OCI-LY7 (cell line): ENCODE measurements around the gene BMPR1B. TPM values are rescaled to one million over a fixed set of nuclear protein-coding genes. Genes with fewer than 3 reads are reported as not detected.

Experiments used
- BruUV-seq: library from RNA; stranded (reverse); fragments of 400-500 nt; replicated peaks from 2 replicates; lab custom pipeline; 2021; lab: Mats Ljungman, UMichigan
- CTCF ChIA-PET: fragments of 300-600 bp; sonication (Branson Sonifier 250); formaldehyde crosslinking; loops from one replicate; lab custom pipeline; 2022; ENCODE audit warnings: antibody characterized with exemption; ENCODE audit not compliant: unreplicated experiment; lab: Charles Lee
- POLR2A ChIA-PET: fragments of 300-600 bp; sonication (Branson Sonifier 250); formaldehyde crosslinking; loops from one replicate; lab custom pipeline; 2022; ENCODE audit warnings: antibody characterized with exemption; lab: Charles Lee
- DNase-seq: peaks from one replicate; pipeline ENCODE4 v3.0.0-alpha.2; 2015; ENCODE audit warnings: low spot score
- H2AFZ ChIP-seq: fragments of 200-600 bp; sonication (generic), shearing (Covaris generic); 2 replicates; pipeline ENCODE4 v1.6.1; 2014; ENCODE audit warnings: mild to moderate bottlenecking, antibody characterized with exemption, low read length, moderate library complexity
- H3K27ac ChIP-seq: fragments of 200-600 bp; sonication (generic); 2 replicates; pipeline ENCODE4 v1.5.1; 2014; ENCODE audit warnings: mixed run types, low read depth, mild to moderate bottlenecking, moderate library complexity, low read length, inconsistent platforms; ENCODE audit not compliant: poor library complexity, severe bottlenecking
- H3K36me3 ChIP-seq: fragments of 200-600 bp; sonication (generic); 2 replicates; pipeline ENCODE4 v1.6.1; 2014; ENCODE audit warnings: mild to moderate bottlenecking, antibody characterized with exemption, low read length, moderate library complexity, mixed read lengths; ENCODE audit not compliant: insufficient read depth
- H3K4me1 ChIP-seq: fragments of 200-600 bp; sonication (generic); 2 replicates; pipeline ENCODE4 v1.5.1; 2014; ENCODE audit warnings: mild to moderate bottlenecking, low read length; ENCODE audit not compliant: insufficient read depth, poor library complexity, severe bottlenecking
- H3K4me2 ChIP-seq: fragments of 200-600 bp; sonication (generic); 2 replicates; pipeline ENCODE4 v1.6.1; 2014; ENCODE audit warnings: mild to moderate bottlenecking, low read length
- H3K4me3 ChIP-seq: fragments of 200-600 bp; sonication (generic); 2 replicates; pipeline ENCODE4 v1.5.1; 2014; ENCODE audit warnings: mild to moderate bottlenecking, low read depth, low read length; ENCODE audit not compliant: poor library complexity, severe bottlenecking
- H3K79me2 ChIP-seq: fragments of 200-600 bp; sonication (generic); 2 replicates; pipeline ENCODE4 v1.6.1; 2016; ENCODE audit warnings: low read depth, mild to moderate bottlenecking, low read length, moderate library complexity, mixed read lengths; ENCODE audit not compliant: insufficient read depth
- H3K9me2 ChIP-seq: fragments of 200-600 bp; sonication (generic); 2 replicates; pipeline ENCODE4 v1.6.1; 2016; ENCODE audit warnings: mild to moderate bottlenecking, low read length, mixed read lengths; ENCODE audit not compliant: insufficient read depth
- H3K9me3 ChIP-seq: fragments of 200-600 bp; sonication (generic); 2 replicates; pipeline ENCODE4 v1.6.1; 2014; ENCODE audit warnings: mild to moderate bottlenecking, mixed run types, low read length, mixed read lengths
- H4K20me1 ChIP-seq: fragments of 200-600 bp; sonication (generic); 2 replicates; pipeline ENCODE4 v1.6.1; 2014; ENCODE audit warnings: mild to moderate bottlenecking, antibody characterized with exemption, low read length, moderate library complexity, mixed read lengths; ENCODE audit not compliant: insufficient read depth
- CTCF ChIP-seq: fragments of 200-600 bp; sonication (generic); conservative IDR thresholded peaks from 2 replicates; pipeline ENCODE4 v1.5.1; 2014; ENCODE audit warnings: mild to moderate bottlenecking, antibody characterized with exemption, low read length, moderate library complexity, mixed read lengths
- EZH2phosphoT487 ChIP-seq: fragments of 200-600 bp; sonication (generic); IDR thresholded peaks from 2 replicates; pipeline ENCODE4 v1.6.1; 2018; ENCODE audit warnings: low read depth, borderline replicate concordance, mild to moderate bottlenecking, mixed run types, antibody characterized with exemption, low read length, moderate library complexity, mixed read lengths
- intact Hi-C: fragments of 100-400 bp; cut with micrococcal nuclease; formaldehyde crosslinking; loops from one replicate; pipeline ENCODE4 v1.10.0; 2022; ENCODE audit not compliant: unreplicated experiment
- total RNA-seq, 2 experiments: library from RNA; depleted of rRNA in 1 of 2; stranded (reverse); fragments of >200 nt in 1 of 2; shearing (Covaris generic) in 1 of 2; gene quantifications; 2 replicates each; pipeline ENCODE4 v1.2.3, GENCODE V29; 2014 to 2022

The BMPR1B gene
- total RNA-seq, 2 experiments from 2014 or later = not detected

- Histone ChIP-seq H3K4me3 (no peak overlapping the region), H3K36me3 (no peaks in the 10 kb centered on the region), H3K4me2 (no peak overlapping the region), H3K4me1 (no peaks in the 10 kb centered on the region), H3K79me2 (no peaks in the 10 kb centered on the region), H4K20me1 (no peaks in the 10 kb centered on the region), H2AFZ (no peak overlapping the region), H3K27ac (no peak overlapping the region), H3K9me3 (no peaks in the 10 kb centered on the region), H3K9me2 (no peaks in the 10 kb centered on the region)
- intact Hi-C loops = no loop called here
- CTCF ChIA-PET = no interaction called here
- no TSS peak for BruUV-seq
- no peak for DNase-seq
- TF ChIP-seq EZH2phosphoT487 (no peak), CTCF (no peak)
- POLR2A ChIA-PET = no interaction called here
Observed at GRCh38 chr4:95102162-95102790, 344.5 kb downstream of the BMPR1B start.

GRCh38 chr4:95105112-95105511 lies 347.4 kb downstream of the BMPR1B start:
- TF ChIP-seq EZH2phosphoT487 = no peak
- TF ChIP-seq CTCF = no peak

GRCh38 chr4:95105983-95106382 lies 348.2 kb downstream of the BMPR1B start:
- Histone ChIP-seq H3K9me2 (no peaks in the 10 kb centered on the region), H3K27ac (no peak overlapping the region), H3K4me2 (no peak overlapping the region), H3K4me1 (no peaks in the 10 kb centered on the region), H3K36me3 (no peaks in the 10 kb centered on the region), H2AFZ (no peak overlapping the region), H3K4me3 (no peak overlapping the region), H3K9me3 (no peaks in the 10 kb centered on the region), H3K79me2 (no peaks in the 10 kb centered on the region), H4K20me1 (no peaks in the 10 kb centered on the region)
- BruUV-seq = no TSS peak
- TF ChIP-seq CTCF (no peak), EZH2phosphoT487 (no peak)
- DNase-seq = no peak
- intact Hi-C loops = no loop called here
- ChIA-PET CTCF (no interaction called here), POLR2A (interaction anchor here (1.5 kb wide), 1 partner anchor 10 kb away, joined by 5 read pairs; no protein-coding TSS in a partner anchor)

More at GRCh38 chr4:95105112-95105511, 347.4 kb downstream of the BMPR1B start:
- Histone ChIP-seq H3K4me3 (no peak overlapping the region), H3K9me3 (no peaks in the 10 kb centered on the region), H3K36me3 (no peaks in the 10 kb centered on the region), H3K4me2 (no peak overlapping the region), H3K27ac (no peak overlapping the region), H3K4me1 (no peaks in the 10 kb centered on the region), H3K9me2 (no peaks in the 10 kb centered on the region), H3K79me2 (no peaks in the 10 kb centered on the region), H4K20me1 (no peaks in the 10 kb centered on the region), H2AFZ (no peak overlapping the region)
- no TSS peak for BruUV-seq
- intact Hi-C loops = no loop called here
- ChIA-PET POLR2A (interaction anchor here (1.5 kb wide), 1 partner anchor 9 kb away, joined by 5 read pairs; no protein-coding TSS in a partner anchor), CTCF (no interaction called here)
- DNase-seq = no peak
